IPS-15b (cell line): ENCODE measurements around the gene F2RL3.
"Not testable (repeated sequence)": the region's sequence is repeated elsewhere in the genome, so short reads cannot be mapped to it uniquely, and the experiment has no call there.

Source experiments
- H3K27me3 ChIP-seq: one replicate; pipeline ENCODE4 v1.6.1; 2013; ENCODE audit warnings: low read length; ENCODE audit not compliant: control insufficient read depth, insufficient read depth
- H3K36me3 ChIP-seq: one replicate; pipeline ENCODE4 v1.6.1; 2013; ENCODE audit warnings: low read length; ENCODE audit not compliant: control insufficient read depth, insufficient read depth
- H3K4me1 ChIP-seq: one replicate; pipeline ENCODE4 v1.6.1; 2013; ENCODE audit warnings: mild to moderate bottlenecking, low read length; ENCODE audit not compliant: control insufficient read depth, insufficient read depth
- H3K4me3 ChIP-seq: one replicate; pipeline ENCODE4 v1.5.1; 2013; ENCODE audit warnings: low read depth, low read length
- H3K9ac ChIP-seq: one replicate; pipeline ENCODE4 v1.6.1; 2013; ENCODE audit warnings: low read depth, mild to moderate bottlenecking, low read length
- H3K9me3 ChIP-seq: one replicate; pipeline ENCODE4 v1.6.1; 2013; ENCODE audit warnings: mild to moderate bottlenecking, low read length; ENCODE audit not compliant: control insufficient read depth, insufficient read depth

Gene F2RL3

GRCh38 chr19:16861834-16862233 is 27.0 kb upstream of the F2RL3 start:
- Histone ChIP-seq H3K4me3 (no peak overlapping the region), H3K4me1 (no peaks in the 10 kb centered on the region), H3K27me3 (no peaks in the 10 kb centered on the region), H3K9ac (no peak overlapping the region), H3K9me3 (no peaks in the 10 kb centered on the region), H3K36me3 (peaks cover 44% of the 10 kb centered on the region)

GRCh38 chr19:16862826-16863415 is 25.9 kb upstream of the F2RL3 start:
- Histone ChIP-seq H3K9me3 (no peaks in the 10 kb centered on the region), H3K4me3 (no peak overlapping the region), H3K4me1 (no peaks in the 10 kb centered on the region), H3K9ac (no peak overlapping the region), H3K27me3 (no peaks in the 10 kb centered on the region), H3K36me3 (peaks cover 50% of the 10 kb centered on the region)

GRCh38 chr19:16867211-16867610 is 21.6 kb upstream of the F2RL3 start:
- H3K9me3 ChIP-seq, result no peaks in the 10 kb centered on the region
- H3K4me1 ChIP-seq, result no peaks in the 10 kb centered on the region
- no peaks in the 10 kb centered on the region for H3K27me3 ChIP-seq
- H3K36me3 ChIP-seq, result peaks cover 66% of the 10 kb centered on the region
- no peak overlapping the region for H3K4me3 ChIP-seq
- no peak overlapping the region for H3K9ac ChIP-seq

- no peak overlapping the region for H3K9ac ChIP-seq
- no peaks in the 10 kb centered on the region for H3K27me3 ChIP-seq
- H3K4me3 ChIP-seq, result no peak overlapping the region
- H3K9me3 ChIP-seq, result no peaks in the 10 kb centered on the region
- peaks cover 65% of the 10 kb centered on the region for H3K36me3 ChIP-seq
- H3K4me1 ChIP-seq, result no peaks in the 10 kb centered on the region
Observed at GRCh38 chr19:16868423-16869130, 20.2 kb upstream of the F2RL3 start.

GRCh38 chr19:16869331-16869972 is 19.3 kb upstream of the F2RL3 start:
- Histone ChIP-seq H3K36me3 (peaks cover 57% of the 10 kb centered on the region), H3K4me1 (no peaks in the 10 kb centered on the region), H3K4me3 (no peak overlapping the region), H3K9me3 (no peaks in the 10 kb centered on the region), H3K27me3 (no peaks in the 10 kb centered on the region), H3K9ac (no peak overlapping the region)

GRCh38 chr19:16871871-16872270 is 16.9 kb upstream of the F2RL3 start:
- Histone ChIP-seq H3K9ac (no peak overlapping the region), H3K4me3 (no peak overlapping the region), H3K9me3 (no peaks in the 10 kb centered on the region), H3K36me3 (peaks cover 51% of the 10 kb centered on the region), H3K4me1 (no peaks in the 10 kb centered on the region), H3K27me3 (no peaks in the 10 kb centered on the region)

GRCh38 chr19:16872728-16873127 is 16.1 kb upstream of the F2RL3 start:
- Histone ChIP-seq H3K9me3 (no peaks in the 10 kb centered on the region), H3K4me3 (no peak overlapping the region), H3K36me3 (peaks cover 54% of the 10 kb centered on the region)

GRCh38 chr19:16873594-16873993 is 15.2 kb upstream of the F2RL3 start:
- H3K9me3 ChIP-seq, result no peaks in the 10 kb centered on the region
- H3K4me1 ChIP-seq, result no peaks in the 10 kb centered on the region
- H3K4me3 ChIP-seq, result no peak overlapping the region
- no peak overlapping the region for H3K9ac ChIP-seq
- peaks cover 56% of the 10 kb centered on the region for H3K36me3 ChIP-seq
- H3K27me3 ChIP-seq, result no peaks in the 10 kb centered on the region

More at GRCh38 chr19:16872728-16873127, 16.1 kb upstream of the F2RL3 start:
- H3K4me1 ChIP-seq, result no peaks in the 10 kb centered on the region
- no peaks in the 10 kb centered on the region for H3K27me3 ChIP-seq
- H3K9ac ChIP-seq, result no peak overlapping the region

GRCh38 chr19:16874250-16874977 is 14.4 kb upstream of the F2RL3 start:
- no peak overlapping the region for H3K9ac ChIP-seq
- H3K27me3 ChIP-seq, result no peaks in the 10 kb centered on the region
- no peak overlapping the region for H3K4me3 ChIP-seq
- no peaks in the 10 kb centered on the region for H3K4me1 ChIP-seq
- H3K9me3 ChIP-seq, result no peaks in the 10 kb centered on the region
- peaks cover 60% of the 10 kb centered on the region for H3K36me3 ChIP-seq

GRCh38 chr19:16874978-16875299 is 13.9 kb upstream of the F2RL3 start:
- not testable (repeated sequence) for H3K9me3 ChIP-seq

GRCh38 chr19:16875584-16876555 is 12.9 kb upstream of the F2RL3 start:
- Histone ChIP-seq H3K9ac (no peak overlapping the region), H3K4me3 (no peak overlapping the region), H3K4me1 (no peaks in the 10 kb centered on the region), H3K27me3 (no peaks in the 10 kb centered on the region), H3K9me3 (no peaks in the 10 kb centered on the region), H3K36me3 (peaks cover 58% of the 10 kb centered on the region)

More at GRCh38 chr19:16874978-16875299, 13.9 kb upstream of the F2RL3 start:
- not testable (repeated sequence) for H3K4me1 ChIP-seq, H3K4me3 ChIP-seq, H3K27me3 ChIP-seq, H3K9ac ChIP-seq
- H3K36me3 ChIP-seq, result peaks cover 60% of the 10 kb centered on the region
